ENCODE data around the gene PIGP.
"Not testable (repeated sequence)": the region's sequence is repeated elsewhere in the genome, so short reads cannot be mapped to it uniquely, and the experiment has no call there.

Gene PIGP

GRCh38 chr21:37072988-37073416 lies at the start of gene PIGP, which contains the start of gene TTC3:
Gene PIGP (minus strand): TSS chr21:37073071. CDS start chr21:37072515, 556 bp downstream.
Gene TTC3 (plus strand): TSS chr21:37073254. CDS start chr21:37087258, 14,004 bp downstream.
- DNase-seq, result peak; percentile 98

- DNase-seq, result peak; percentile 24
Observed at GRCh38 chr21:37119421-37120218, 46.7 kb upstream of the PIGP start.

- no peak for DNase-seq
Observed at GRCh38 chr21:37118187-37118826, 45.4 kb upstream of the PIGP start.

- DNase-seq, result no peak
Observed at GRCh38 chr21:37117204-37117603, 44.3 kb upstream of the PIGP start.

- not testable (repeated sequence) for DNase-seq
Observed at GRCh38 chr21:37116459-37116858, 43.6 kb upstream of the PIGP start.

- DNase-seq, result not testable (repeated sequence)
Observed at GRCh38 chr21:37114301-37114700, 41.4 kb upstream of the PIGP start.

- not testable (repeated sequence) for DNase-seq
Observed at GRCh38 chr21:37111029-37111428, 38.2 kb upstream of the PIGP start.

- no peak for DNase-seq
Observed at GRCh38 chr21:37106998-37107397, 34.1 kb upstream of the PIGP start.

GRCh38 chr21:37102746-37103145 lies 29.9 kb upstream of the PIGP start:
- not testable (repeated sequence) for DNase-seq

- DNase-seq, result no peak
Observed at GRCh38 chr21:37101384-37101783, 28.5 kb upstream of the PIGP start.

- no peak for DNase-seq
Observed at GRCh38 chr21:37100316-37100715, 27.4 kb upstream of the PIGP start.

- DNase-seq, result no peak
Observed at GRCh38 chr21:37098751-37099150, 25.9 kb upstream of the PIGP start.

- no peak for DNase-seq
Observed at GRCh38 chr21:37095821-37096220, 22.9 kb upstream of the PIGP start.

- DNase-seq, result no peak
Observed at GRCh38 chr21:37093977-37094376, 21.1 kb upstream of the PIGP start.

GRCh38 chr21:37088186-37088735 lies 15.4 kb upstream of the PIGP start:
- no peak for DNase-seq

GRCh38 chr21:37087188-37087587 lies 14.3 kb upstream of the PIGP start:
- DNase-seq, result peak; percentile 75

GRCh38 chr21:37085726-37086125 lies 12.9 kb upstream of the PIGP start:
- peak; percentile 53 for DNase-seq

- peak; percentile 54 for DNase-seq
Observed at GRCh38 chr21:37082856-37083528, 10.1 kb upstream of the PIGP start.

- no peak for DNase-seq
Observed at GRCh38 chr21:37082375-37082774, 9.5 kb upstream of the PIGP start.

GRCh38 chr21:37079211-37079824 lies 6.4 kb upstream of the PIGP start:
- DNase-seq, result peak; percentile 90

GRCh38 chr21:37077403-37077802 lies 4.5 kb upstream of the PIGP start:
- no peak for DNase-seq

GRCh38 chr21:37076087-37076850 lies 3.4 kb upstream of the PIGP start:
- no peak for DNase-seq

All from OCI-M1 (cell line).